Pons (tissue), 1 donor: ENCODE results near the gene PHF21B.
"Not testable (repeated sequence)": the region's sequence is repeated elsewhere in the genome, so short reads cannot be mapped to it uniquely, and the experiment has no call there.

Experiments used
- DNase-seq: peaks from one replicate; pipeline ENCODE4 v3.0.0-alpha.2; 2016; ENCODE audit warnings: low spot score

The PHF21B gene

DNA sequence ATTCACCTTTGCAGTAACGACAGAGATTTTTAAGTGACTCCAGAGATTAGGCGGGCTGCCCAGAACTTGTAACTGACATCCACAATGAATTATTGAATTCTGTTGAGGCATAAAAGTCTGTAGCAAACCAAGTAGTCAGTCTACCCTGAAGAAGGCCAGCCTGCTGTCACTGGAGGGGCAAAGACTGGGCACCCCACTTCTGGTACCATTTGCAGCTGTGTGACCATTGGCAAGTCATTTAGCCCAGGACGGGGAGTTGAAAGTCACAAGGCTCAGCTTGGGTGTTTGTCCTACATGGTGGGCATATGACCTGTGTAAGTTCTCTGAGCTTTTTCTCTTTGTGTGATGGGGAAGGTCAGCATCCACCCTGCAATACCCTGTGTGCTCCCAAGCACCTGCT, 138.0 kb downstream of the PHF21B start:
- DNase-seq = no peak

DNA sequence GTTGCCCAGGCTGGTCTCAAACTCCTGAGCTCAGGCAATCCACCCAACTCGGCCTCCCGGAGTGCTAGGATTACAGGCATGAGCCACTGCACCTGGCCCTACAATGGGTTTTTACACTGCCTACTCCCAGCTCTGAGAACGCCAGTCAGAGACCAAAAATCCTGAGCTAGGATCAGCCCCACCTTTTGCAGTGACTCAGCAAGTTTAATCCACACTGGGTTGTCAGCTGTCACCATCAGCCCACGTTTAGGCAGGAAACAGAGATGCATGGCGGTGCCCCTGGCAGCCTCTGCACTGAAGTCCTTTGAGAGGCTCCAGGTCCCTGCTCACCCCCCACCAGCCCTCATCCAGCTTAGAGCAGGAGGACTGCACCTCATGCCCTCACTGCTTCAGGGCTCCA, 139.8 kb downstream of the PHF21B start:
- DNase-seq = no peak

DNA sequence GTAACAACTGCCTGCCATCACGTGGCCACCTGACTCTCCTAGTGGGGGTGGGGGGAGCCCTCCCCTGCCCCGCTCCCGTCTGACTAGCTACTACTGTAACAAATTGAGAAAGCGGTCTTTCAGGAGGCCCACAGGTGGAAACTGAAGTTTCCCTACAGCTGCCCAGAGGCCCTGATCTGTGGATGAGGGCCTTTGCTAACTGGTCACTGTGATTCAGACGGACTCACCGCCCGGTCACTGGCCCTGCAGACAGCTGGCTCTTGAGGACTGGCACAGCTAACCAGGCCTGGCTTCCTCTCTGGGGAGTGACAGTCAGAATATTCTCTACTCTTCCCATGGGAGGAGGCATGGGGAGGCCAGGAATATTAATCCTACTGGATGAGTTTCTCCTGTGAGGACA, 140.6 kb downstream of the PHF21B start:
- no peak for DNase-seq

DNA sequence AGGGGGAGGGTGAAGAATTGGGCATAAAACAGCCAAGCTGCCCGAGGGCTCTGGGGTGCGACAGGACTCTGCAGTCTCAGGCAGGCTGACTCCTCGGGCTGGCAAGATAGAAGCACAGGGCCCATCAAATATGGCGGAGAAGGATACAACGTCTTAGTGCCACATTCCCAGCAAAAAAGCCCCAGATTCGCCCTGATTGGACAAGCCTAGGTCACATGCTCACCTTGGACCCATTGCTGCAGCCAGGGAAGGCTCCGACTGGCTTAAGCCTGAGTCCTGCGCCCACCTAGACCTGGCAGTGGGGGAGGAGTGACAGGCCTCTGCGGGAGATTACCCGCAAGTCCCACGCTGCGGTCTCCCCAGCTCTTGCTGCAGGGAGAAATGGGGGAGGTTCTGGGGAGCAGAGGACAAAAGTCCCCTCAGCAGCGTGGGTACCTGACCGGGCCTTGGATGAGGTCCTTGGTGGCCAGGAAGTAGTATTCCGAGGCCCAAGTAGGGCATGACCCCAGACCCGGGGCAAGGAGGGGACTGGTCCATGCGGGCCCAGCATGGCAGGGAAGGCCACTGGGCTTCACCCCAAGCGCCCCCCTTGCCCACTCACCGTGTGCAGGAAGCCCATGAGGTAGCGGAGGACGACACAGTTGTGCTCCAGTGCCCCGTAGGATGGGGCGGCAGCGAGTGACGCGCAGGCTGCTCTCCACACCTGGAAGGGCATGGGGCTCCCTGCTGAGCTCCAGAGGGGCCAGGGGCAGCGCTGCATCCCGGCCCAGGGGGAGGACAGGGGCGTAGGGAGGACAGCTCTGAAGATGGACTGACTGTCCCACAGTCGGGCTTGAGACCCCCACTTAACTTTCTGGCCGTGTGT, 144.4 kb downstream of the PHF21B start:
- DNase-seq = no peak

DNA sequence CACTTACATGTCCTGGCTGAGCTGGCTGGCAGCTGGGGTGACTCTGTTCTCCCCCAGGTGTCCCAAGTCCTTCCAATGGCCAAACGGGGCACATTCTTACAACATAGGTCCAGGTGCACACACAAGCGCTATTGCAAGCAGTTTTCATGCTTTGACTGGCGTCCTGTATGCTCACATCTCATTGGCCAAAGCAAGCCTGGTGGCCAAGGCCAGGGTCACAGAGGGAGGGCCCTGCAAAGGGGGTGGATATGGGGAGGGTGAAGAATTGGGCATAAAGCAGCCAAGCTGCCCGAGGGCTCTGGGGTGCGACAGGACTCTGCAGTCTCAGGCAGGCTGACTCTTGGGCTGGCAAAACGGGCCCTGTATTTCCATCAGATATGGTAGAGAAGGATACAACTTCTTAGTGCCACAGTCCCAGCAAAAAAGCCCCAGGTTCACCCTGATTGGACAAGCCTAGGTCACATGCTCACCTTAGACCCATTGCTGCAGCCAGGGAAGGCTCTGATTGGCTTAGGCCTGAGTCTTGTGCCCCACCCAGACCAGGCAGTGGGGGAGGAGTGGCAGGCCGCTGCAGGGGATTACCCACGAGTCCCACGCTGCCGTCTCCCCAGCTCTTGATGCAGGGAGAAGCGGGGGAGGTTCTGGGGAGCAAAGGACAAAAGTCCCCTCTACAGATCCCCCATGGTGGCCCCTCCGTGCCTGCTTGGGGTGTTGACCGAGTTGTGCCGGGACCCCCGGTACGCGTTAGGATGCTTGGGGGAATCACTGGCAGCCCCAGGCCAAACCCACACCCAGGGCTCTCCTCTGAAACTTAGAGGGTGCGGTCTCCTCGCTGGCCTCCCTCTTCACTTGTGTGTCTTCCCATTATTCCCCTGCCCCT, 146.6 kb downstream of the PHF21B start:
- no peak for DNase-seq

DNA sequence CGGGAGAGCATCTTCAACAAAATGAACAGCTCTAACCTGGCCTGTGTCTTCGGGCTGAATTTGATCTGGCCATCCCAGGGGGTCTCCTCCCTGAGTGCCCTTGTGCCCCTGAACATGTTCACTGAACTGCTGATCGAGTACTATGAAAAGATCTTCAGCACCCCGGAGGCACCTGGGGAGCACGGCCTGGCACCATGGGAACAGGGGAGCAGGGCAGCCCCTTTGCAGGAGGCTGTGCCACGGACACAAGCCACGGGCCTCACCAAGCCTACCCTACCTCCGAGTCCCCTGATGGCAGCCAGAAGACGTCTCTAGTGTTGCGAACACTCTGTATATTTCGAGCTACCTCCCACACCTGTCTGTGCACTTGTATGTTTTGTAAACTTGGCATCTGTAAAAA, 147.5 kb downstream of the PHF21B start:
- DNase-seq = no peak

DNA sequence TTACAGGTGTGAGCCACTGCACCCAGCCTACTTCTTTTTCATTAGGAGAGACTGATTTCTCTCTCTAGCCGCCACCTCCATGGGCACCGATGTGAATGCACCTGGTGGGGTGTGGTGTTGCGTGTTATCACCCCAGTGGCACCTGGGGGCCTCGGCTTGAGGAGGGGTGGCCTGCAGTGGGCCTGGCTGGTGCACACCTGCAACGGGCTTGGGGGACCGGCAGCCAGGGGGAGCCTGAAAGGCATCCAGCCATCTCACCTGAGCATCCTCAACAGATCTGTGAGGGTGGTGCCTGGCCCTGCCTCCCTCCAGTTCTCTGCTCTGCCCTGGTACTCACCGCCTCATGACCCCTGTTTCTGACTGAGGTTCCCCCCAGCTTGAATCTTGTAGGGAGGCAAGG, 148.6 kb downstream of the PHF21B start:
- DNase-seq = no peak

DNA sequence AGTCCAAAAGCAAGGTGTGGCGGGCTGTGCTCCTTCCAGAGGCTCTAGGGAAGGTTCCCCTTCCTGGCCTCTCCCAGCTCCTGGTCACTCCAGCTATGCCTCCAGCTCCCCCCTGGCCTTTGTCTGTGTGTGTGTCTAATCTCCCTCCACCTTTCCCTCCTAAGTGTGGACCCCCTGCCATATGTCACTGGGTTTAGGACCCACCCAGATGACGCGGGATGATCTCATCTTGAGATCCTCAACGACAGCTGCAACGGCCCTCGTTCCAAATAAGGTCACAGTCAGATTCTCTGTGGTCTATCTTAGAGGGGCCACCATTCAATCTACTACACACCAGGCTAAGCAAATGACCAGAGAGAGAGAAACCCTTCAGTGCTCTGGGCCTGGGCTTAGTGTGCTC, 149.5 kb downstream of the PHF21B start:
- no peak for DNase-seq

DNA sequence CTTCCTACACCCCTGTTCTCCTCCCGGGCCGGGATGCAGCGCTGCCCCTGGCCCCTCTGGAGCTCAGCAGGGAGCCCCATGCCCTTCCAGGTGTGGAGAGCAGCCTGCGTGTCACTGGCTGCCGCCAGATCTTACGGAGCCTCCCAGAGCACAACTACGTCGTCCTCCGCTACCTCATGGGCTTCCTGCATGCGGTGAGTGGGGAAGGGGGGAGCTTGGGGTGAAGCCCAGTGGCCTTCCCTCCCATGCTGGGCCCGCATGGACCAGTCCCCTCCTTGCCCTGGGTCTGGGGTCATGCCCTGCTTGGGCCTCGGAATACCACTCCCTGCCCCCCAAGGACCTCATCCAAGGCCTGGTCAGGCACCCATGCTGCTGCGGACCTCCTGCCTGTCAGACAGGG, 150.2 kb downstream of the PHF21B start:
- DNase-seq = no peak

DNA sequence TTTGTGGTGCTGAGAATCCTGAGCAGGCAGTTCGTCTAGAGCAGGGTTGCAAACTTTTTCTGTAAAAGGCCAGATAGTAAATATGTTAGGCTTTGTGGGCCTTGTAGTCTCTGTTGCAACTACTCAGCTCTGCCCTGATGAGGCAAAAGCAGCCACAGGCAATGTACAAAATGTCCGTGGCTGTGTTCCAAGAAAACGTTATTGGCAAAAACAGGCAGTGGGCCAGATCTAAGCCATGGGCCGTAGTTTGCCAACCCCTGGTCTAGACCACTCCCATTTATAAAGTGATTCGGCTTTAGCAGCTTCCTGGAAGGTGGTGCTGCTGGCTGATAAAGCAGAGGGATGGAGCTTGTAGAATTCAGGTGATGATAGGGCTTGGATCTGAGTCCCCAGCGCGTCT, 151.0 kb downstream of the PHF21B start:
- DNase-seq = not testable (repeated sequence)

DNA sequence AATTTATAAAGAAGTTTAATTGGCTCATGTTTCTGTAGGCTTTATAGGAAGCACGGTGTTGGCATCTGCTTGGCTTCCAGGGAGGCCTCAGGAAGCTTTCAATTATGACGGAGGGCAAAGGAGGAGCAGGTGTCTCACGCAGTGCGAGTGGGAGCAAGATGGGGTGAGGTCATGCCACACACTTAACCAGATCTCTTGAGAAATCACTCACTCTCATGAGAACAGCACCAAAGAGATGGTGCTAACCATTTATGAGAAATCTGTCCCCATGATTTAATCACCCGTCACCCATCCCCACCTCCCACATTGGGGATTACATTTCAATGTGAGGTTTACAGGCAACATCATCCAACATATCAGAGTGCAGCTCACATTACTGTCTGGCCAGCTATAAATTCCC, 153.9 kb downstream of the PHF21B start:
- DNase-seq = no peak

DNA sequence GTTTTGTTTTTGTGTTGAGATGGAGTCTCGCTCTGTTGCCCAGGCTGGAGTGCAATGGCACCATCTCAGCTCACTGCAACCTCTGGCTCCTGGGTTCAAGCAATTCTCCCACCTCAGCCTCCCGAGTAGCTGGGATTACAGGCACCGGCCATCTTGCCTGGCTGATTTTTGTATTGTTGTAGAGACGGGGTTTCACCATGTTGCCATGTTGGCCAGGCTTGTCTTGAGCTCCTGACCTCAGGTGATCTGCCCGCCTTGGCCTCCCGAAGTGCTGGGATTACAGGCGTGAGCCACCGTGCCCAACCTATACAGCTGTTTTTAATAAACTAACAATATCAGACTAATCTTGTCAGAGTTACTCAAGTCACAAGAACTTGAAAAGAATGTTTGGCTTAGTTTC, 155.2 kb downstream of the PHF21B start:
- not testable (repeated sequence) for DNase-seq

DNA sequence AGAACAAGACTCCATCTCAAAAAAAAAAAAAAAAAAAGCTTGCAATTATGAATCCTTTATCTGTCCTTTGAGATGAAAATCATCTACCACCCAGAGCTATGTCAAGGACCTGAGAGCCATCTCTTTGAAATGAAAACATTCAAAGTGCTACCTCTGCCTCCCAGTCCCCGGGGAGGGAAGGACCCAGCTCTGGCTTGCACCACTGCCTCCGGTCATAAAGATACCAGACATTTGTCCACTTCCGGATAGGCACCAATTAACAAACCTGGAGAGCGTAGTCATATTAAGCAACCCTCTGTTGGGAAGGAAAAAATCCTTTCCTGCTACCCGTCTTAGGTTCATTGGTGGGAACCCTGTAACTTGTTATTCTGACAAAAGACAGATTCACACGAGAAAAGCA, 158.9 kb downstream of the PHF21B start:
- DNase-seq = no peak

DNA sequence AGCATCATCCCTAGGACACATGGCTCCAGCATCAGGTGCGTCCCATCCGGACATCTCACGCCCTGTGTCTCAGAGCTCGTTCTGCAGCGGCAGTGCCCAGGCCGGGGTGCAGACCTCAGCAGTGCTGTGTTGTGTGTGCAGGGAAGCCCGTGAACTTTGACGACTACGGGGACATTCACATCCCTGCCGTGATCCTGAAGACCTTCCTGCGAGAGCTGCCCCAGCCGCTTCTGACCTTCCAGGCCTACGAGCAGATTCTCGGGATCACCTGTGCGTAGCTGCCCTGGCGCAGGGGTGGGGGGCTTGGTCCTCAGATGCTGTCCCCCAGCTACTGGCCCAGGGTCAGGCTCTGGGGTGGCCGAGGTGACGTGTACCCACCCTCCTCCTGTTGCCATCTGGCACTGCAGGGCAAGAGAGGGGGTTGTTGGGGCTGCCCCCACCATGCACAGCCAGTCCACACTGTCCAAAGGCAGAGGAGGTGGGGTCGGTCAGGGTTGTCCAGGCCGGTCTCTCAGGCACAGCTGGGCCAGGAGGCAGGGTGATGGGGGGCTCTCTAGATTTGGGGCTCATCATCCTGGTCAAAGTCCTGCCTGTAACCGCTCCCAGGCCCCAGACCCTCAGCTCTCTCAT, 160.9 kb downstream of the PHF21B start:
- no peak for DNase-seq

DNA sequence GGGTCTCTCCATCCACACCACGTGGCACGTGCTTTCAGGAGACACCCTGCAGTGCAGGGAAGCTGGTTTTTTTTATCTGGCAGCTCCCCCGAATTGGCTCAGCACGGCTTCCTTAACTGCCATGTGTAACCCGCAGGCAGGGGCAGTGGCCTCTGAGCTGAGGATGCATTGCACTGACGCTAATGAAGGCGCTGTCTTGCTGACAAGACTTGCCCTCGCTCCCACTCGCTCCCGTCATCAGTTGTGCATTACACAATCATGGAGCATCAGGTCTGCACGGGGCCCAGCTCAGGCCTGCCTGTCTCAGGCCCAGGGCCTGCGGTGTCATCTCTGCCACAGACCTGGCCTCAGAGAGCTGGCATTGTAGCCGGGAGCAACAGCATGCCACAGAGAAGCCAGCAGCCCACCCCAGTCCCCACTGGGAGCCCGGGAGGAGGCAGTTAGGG, 161.5 kb downstream of the PHF21B start:
- DNase-seq = no peak

DNA sequence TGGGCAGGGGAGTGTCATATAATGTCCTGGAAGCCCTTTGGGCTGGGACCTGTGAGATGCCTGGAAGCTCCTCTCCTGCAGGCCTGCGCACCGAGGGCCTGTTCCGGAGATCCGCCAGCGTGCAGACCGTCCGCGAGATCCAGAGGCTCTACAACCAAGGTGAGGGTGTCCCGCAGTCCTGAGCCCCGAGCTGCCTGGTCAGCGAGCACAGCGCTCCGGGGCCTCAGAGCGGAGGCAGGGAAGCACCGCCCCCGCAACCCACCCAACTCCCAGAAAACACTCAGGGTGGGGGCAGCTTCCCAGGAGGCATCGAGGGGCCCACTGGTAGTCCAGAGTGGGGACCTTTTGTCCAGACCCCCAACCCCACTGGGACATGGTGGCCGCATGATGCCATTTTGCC, 161.9 kb downstream of the PHF21B start:
- DNase-seq = no peak

DNA sequence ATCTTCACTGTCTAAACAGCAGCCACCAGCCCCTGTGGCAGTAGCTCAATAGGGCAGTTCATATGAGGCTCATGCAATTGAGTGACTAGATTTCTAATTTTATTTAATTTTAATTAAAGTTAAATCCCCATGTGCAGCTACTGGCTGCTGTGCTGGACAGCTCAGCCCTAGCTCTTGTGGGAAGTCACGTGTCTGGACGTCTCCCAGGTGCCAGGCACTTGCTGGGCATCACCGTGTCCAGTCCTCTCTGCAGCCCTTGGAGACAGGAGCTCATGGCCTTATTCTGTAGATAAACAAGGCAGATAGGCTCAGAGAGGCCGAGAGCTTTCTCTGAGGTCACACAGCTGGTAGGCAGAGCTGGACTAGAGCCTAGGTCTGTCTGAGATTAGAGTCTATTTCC, 162.4 kb downstream of the PHF21B start:
- DNase-seq = no peak

DNA sequence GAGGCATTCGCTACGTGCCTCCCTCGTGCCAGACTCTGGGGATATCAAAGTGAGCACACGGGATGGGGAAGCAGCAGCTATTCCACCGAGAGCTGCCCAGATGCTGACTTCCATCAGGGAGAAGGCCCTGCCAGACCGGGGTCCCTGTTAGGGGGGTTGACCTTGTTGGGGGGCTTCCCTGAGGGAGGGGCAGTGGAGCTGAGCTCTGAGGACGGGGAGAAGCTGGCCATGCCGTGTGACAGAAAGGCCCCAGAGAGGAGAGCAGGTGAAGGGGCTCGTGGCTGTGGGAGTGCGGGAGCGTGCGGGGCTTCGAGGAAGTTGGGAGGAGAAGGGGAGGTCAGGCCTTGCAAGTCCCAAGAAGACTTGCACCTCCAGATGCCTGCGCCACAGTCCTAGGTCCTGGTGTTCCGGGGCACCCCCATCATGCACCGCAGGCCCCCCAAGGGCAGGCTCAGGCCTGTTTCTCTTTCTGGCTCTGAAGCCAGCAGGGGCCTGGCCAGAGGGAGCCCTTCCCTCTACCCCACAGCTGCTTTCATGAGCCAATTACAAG, 163.0 kb downstream of the PHF21B start:
- no peak for DNase-seq

DNA sequence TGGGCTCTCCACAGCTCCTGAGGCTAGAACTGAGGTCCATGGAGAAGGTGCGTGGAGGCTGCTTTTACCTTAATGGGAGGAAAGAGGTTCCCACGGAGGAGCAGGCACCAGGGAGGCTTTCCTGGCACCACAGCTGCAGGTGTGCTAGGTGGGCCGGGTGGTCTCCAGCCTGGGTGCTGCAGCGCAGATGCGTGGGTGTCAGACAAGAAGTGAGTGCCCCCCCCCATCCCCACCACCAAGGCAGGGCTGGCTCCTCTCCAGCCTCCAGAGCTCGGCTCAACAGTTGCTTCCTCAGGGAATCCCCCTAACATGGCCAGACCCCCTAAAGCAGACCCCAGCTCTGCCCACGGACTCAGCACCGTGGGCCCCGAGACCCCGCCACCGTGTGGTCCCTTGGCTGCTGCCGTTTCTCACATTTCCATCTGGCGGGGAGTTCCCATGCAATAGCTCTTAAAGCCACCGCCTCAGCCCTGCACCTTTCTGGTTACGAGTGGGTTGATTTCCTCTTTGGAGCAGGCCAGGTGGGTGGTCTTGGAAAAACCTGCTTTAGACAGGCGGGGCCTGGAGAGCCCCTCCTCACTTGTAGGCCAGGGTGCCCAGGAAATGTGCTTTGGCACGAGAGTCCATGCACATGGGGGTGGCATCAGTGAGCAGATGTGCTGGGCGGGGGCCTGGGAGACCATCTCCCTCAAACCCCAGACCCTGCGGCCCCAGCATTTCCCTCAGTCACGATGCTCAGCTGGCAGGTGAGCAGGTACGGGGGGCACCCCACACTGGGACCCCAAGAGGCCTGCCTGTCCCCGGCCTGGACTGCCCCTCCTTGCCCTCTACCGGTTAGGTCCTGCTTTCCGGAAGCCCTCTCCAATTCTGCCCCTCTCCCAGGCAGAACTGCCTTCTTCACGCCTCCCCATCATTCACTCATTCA, 163.7 kb downstream of the PHF21B start:
- DNase-seq = no peak

DNA sequence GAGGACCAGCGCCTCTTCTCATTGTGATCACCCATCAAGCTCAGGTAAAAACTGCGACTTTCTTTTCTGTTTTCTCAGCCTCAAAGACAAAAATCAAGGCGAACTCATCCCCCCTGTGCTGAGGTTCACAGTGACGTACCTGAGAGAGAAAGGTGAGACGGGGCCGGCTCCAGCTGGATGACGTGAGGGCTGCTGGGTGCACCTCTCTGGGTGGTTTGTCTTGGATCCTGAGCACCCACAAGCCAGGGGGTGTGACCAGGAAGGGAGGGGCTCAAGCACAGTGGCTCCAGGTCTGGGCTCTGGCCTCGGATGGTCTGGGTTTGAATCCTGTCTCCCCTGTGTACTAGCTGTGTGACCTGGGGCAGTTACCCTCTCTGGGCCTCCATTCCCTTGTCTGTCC, 164.6 kb downstream of the PHF21B start:
- DNase-seq = no peak

DNA sequence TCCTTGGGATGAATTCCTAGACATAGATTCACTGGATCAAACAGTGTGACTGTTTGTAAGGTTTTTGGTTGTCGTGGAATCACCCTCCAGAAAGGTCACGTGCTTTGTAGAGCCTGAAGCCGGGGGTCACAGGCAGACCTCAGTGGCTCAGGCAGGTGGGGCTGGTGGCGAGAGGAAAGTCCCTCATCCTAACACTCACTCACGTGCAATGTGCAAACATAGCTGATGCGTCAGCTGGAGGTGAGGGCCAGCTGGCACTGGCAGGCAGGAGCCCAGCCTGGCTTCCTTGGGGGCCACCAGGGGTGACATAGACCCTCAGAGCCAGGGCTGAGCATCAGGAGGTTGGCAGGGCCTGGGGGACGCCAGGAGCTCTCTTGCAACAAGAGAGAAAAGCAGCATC, 167.4 kb downstream of the PHF21B start:
- DNase-seq = no peak
